CD4-positive, alpha-beta T cell (primary cell): ENCODE data around the gene GSTCD. TPM values are rescaled to one million over a fixed set of nuclear protein-coding genes. Genes with fewer than 3 reads are reported as not detected.
A peak's percentile ranks its signal among the peaks of the same experiment; 100 is the strongest.

Source experiments
- ATAC-seq: fragments of 200-7000 bp; cut with Tn5 transposase; one replicate; pipeline ENCODE4 v1.10.0; 2022; ENCODE audit warnings: mild to moderate bottlenecking; ENCODE audit not compliant: poor library complexity
- CTCF ChIA-PET: fragments of 350-600 bp; sonication (Branson Sonifier 250); formaldehyde crosslinking; loops from one replicate; lab custom pipeline; 2021; ENCODE audit warnings: antibody characterized with exemption, inconsistent platforms; lab: Charles Lee
- POLR2A ChIA-PET: fragments of 350-600 bp; sonication (Branson Sonifier 250); formaldehyde crosslinking; loops from one replicate; lab custom pipeline; 2021; ENCODE audit warnings: antibody characterized with exemption, inconsistent platforms; lab: Charles Lee
- DNase-seq, 14 experiments: peaks; one replicate each; pipeline ENCODE4 v3.0.0-alpha.2; 2013 to 2020; ENCODE audit warnings: mixed read lengths in 2 of 14
- H3K27ac ChIP-seq, 2 donors: one replicate each; pipeline versions ENCODE4 v1.5.1 to v1.7.0; 2013; ENCODE audit warnings: low read length in 2 of 2, low read depth in 1 of 2, mild to moderate bottlenecking in 1 of 2
- H3K27me3 ChIP-seq, 2 experiments: 1 replicate in 1 of 2; 2 replicates in 1 of 2; pipeline versions ENCODE4 v1.6.1 to v1.7.0; 2013; ENCODE audit warnings: low read length in 2 of 2, control low read depth in 1 of 2, mild to moderate bottlenecking in 1 of 2, moderate library complexity in 1 of 2; ENCODE audit not compliant: insufficient read depth in 2 of 2, control insufficient read depth in 1 of 2
- H3K36me3 ChIP-seq: one replicate; pipeline ENCODE4 v1.6.1; 2013; ENCODE audit warnings: low read length, control low read depth; ENCODE audit not compliant: insufficient read depth
- H3K4me1 ChIP-seq: one replicate; pipeline ENCODE4 v1.6.1; 2013; ENCODE audit warnings: low read length, control low read depth; ENCODE audit not compliant: insufficient read depth
- H3K4me3 ChIP-seq: one replicate; pipeline ENCODE4 v1.5.1; 2013; ENCODE audit warnings: mild to moderate bottlenecking, low read length, moderate library complexity
- H3K9me3 ChIP-seq, 2 experiments: 1 replicate in 1 of 2; 2 replicates in 1 of 2; pipeline versions ENCODE4 v1.6.1 to v1.7.0; 2013; ENCODE audit warnings: low read length in 2 of 2, mild to moderate bottlenecking in 2 of 2, control low read depth in 1 of 2, moderate library complexity in 1 of 2; ENCODE audit not compliant: control insufficient read depth in 1 of 2, insufficient read depth in 1 of 2
- H3K27ac Mint-ChIP-seq: one replicate; pipeline ENCODE4 v1.8.0; 2020; ENCODE audit warnings: mixed read lengths
- H3K27me3 Mint-ChIP-seq: one replicate; pipeline ENCODE4 v1.8.0; 2021; ENCODE audit warnings: mixed read lengths
- H3K36me3 Mint-ChIP-seq: one replicate; pipeline ENCODE4 v1.8.0; 2021; ENCODE audit warnings: low read depth, mixed read lengths
- H3K4me1 Mint-ChIP-seq: one replicate; pipeline ENCODE4 v1.8.0; 2021; ENCODE audit warnings: low read depth, mixed read lengths
- H3K4me3 Mint-ChIP-seq: one replicate; pipeline ENCODE4 v1.8.0; 2020; ENCODE audit warnings: mild to moderate bottlenecking, mixed read lengths
- H3K9me3 Mint-ChIP-seq: one replicate; pipeline ENCODE4 v1.8.0; 2020; ENCODE audit warnings: mixed read lengths
- intact Hi-C, 2 experiments: fragments of 100-400 bp; cut with DNase I in 1 of 2; cut with micrococcal nuclease in 1 of 2; formaldehyde crosslinking; loops; one replicate each; pipeline versions ENCODE4 v1.15.1 to v1.9.0; 2023 to 2025; cut with DNase I, micrococcal nuclease
- total RNA-seq, 174 experiments: library from RNA in 2 of 174; stranded (reverse) in 2 of 174; gene quantifications; one replicate each; pipeline ENCODE4 v1.2.3 and lab custom pipeline; 2021 to 2026
- TF ChIP-seq, protein P1 (sequence below): fragments of 200-600 bp; IDR thresholded peaks from one replicate; pipeline ENCODE4 v1.8.0; 2022; ENCODE audit warnings: antibody characterized with exemption, mild to moderate bottlenecking

Gene GSTCD
- total RNA-seq, 2 experiments from 2014 or later, result 5.2 to 5.3 TPM

DNA sequence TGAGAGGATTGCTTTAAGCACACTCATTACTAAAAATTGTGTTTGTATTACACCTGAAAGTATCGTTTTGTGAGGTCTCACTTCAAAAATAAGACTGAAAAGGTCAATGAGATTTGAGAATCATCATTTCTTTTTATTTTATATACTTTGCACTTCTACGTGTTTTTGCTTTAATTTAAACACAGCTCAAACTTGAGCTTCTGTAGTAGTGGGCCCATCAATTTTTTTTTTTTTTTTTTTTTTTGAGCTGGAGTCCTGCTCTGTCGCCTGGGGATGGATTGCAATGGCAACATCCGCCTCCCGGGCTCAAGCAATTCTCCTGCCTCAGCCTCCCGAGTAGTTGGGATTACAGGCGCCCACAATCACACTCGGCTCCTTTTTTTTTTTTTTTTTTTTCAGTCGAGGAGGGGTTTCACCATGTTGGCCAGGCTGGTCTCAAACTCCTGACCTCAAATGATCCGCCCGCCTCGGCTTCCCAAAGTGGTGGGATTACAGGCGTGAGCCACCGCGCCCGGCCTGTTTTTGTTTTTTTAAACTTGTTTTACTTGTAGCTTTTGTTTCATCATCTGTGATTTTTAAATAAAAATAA is 1.5 kb downstream of the GSTCD start:
- Histone ChIP-seq H3K4me3 (no peak overlapping the region), H3K9me3 (no peaks in the 10 kb centered on the region), H3K4me1 (peaks cover 6% of the 10 kb centered on the region), H3K27me3 (no peaks in the 10 kb centered on the region), H3K27ac (no peak overlapping the region), H3K36me3 (no peaks in the 10 kb centered on the region)
- Mint-ChIP-seq H3K4me1 (peaks cover 41% of the 10 kb centered on the region), H3K4me3 (peak overlapping the region; percentile 100), H3K27me3 (no peaks in the 10 kb centered on the region), H3K27ac (no peak overlapping the region), H3K9me3 (no peaks in the 10 kb centered on the region), H3K36me3 (peaks cover 11% of the 10 kb centered on the region)
- POLR2A ChIA-PET, result interaction anchor here (0.7 kb wide), 1 partner anchor 19 kb away, joined by 4 read pairs; no protein-coding TSS in a partner anchor
- DNase-seq (no peak), ATAC-seq (no peak)
- CTCF ChIA-PET, result interaction anchor here (0.7 to 1.4 kb wide), 2 partner anchors 9 to 596 kb away, joined by 3 to 4 read pairs; no protein-coding TSS in a partner anchor
- TF ChIP-seq, protein P1, sequence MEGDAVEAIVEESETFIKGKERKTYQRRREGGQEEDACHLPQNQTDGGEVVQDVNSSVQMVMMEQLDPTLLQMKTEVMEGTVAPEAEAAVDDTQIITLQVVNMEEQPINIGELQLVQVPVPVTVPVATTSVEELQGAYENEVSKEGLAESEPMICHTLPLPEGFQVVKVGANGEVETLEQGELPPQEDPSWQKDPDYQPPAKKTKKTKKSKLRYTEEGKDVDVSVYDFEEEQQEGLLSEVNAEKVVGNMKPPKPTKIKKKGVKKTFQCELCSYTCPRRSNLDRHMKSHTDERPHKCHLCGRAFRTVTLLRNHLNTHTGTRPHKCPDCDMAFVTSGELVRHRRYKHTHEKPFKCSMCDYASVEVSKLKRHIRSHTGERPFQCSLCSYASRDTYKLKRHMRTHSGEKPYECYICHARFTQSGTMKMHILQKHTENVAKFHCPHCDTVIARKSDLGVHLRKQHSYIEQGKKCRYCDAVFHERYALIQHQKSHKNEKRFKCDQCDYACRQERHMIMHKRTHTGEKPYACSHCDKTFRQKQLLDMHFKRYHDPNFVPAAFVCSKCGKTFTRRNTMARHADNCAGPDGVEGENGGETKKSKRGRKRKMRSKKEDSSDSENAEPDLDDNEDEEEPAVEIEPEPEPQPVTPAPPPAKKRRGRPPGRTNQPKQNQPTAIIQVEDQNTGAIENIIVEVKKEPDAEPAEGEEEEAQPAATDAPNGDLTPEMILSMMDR, result no peak
- intact Hi-C loops, result loop anchor here in 1 of 2 experiments (10.0 kb wide), 1 partner anchor 565 kb away; the partner anchor contains the start of gene TET2

DNA sequence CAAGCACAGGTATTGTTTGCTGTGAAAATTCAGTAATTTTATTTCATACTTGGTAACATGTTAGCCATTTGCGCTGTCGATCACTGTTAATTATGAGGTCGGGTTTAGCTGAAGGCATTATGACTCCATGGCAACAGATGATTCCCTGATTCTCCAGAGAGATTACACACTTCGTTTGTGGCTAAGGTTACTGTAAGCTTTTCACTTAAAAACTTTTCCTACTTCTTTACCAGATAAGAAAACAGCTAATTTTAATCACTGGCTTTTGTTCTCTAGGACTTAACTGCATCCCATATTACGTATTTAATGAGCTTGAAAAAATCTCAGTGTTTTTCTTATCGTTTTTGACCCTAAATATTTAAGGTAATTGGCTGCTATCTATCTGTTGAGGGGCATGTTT is 2.1 kb downstream of the GSTCD start:
- no peaks in the 10 kb centered on the region for H3K9me3 Mint-ChIP-seq
- POLR2A ChIA-PET, result no interaction called here

DNA sequence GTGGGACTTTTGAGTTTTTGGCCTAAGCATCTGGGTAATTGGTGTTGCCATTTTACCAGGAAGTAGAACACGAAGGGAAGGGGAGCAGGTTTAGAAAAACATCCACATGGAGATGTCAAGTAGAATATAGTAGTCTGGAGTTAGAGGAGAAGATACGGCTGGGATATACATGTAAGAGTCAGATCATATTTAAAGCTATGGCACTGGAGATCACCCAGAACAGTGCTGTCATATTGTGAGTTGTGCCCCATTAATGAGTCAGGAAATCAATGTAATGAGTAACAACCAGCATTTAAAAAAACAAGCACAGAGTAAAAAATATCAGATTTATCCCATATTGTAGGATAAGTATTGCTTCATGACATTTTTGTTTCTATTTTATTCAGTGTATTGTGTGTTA is 4.2 kb downstream of the GSTCD start:
- no peak overlapping the region for H3K4me3 Mint-ChIP-seq
- no peaks in the 10 kb centered on the region for H3K27me3 Mint-ChIP-seq
- TF ChIP-seq, protein P1, result no peak
- intact Hi-C loops, result loop anchor here in 1 of 2 experiments (10.0 kb wide), 1 partner anchor 568 kb away; the partner anchor contains the start of gene TET2
- H3K4me1 Mint-ChIP-seq, result peaks cover 18% of the 10 kb centered on the region
- CTCF ChIA-PET, result no interaction called here
- no peaks in the 10 kb centered on the region for H3K9me3 ChIP-seq
- DNase-seq (no peak), ATAC-seq (no peak)
- peaks cover 5% of the 10 kb centered on the region for H3K4me1 ChIP-seq
- H3K36me3 ChIP-seq, result no peaks in the 10 kb centered on the region
- H3K27me3 ChIP-seq, result no peaks in the 10 kb centered on the region
- H3K36me3 Mint-ChIP-seq, result peaks cover 10% of the 10 kb centered on the region
- POLR2A ChIA-PET, result no interaction called here
- no peak overlapping the region for H3K27ac Mint-ChIP-seq
- no peaks in the 10 kb centered on the region for H3K9me3 Mint-ChIP-seq
- no peak overlapping the region for H3K4me3 ChIP-seq
- no peak overlapping the region for H3K27ac ChIP-seq

More for the DNA sequence above, 2.1 kb downstream of the GSTCD start:
- ATAC-seq (no peak), DNase-seq (no peak)
- H3K36me3 ChIP-seq, result no peaks in the 10 kb centered on the region
- no peak overlapping the region for H3K4me3 Mint-ChIP-seq
- no peaks in the 10 kb centered on the region for H3K9me3 ChIP-seq
- intact Hi-C loops, result loop anchor here in 1 of 2 experiments (10.0 kb wide), 1 partner anchor 566 kb away; the partner anchor contains the start of gene TET2
- H3K4me1 Mint-ChIP-seq, result peaks cover 37% of the 10 kb centered on the region
- TF ChIP-seq, protein P1, result no peak
- no peaks in the 10 kb centered on the region for H3K27me3 Mint-ChIP-seq
- H3K4me1 ChIP-seq, result peaks cover 5% of the 10 kb centered on the region
- H3K27me3 ChIP-seq, result no peaks in the 10 kb centered on the region
- CTCF ChIA-PET, result interaction anchor here (0.7 to 1.4 kb wide), 2 partner anchors 9 to 596 kb away, joined by 3 to 4 read pairs; no protein-coding TSS in a partner anchor
- H3K36me3 Mint-ChIP-seq, result peaks cover 11% of the 10 kb centered on the region
- no peak overlapping the region for H3K27ac ChIP-seq
- H3K4me3 ChIP-seq, result no peak overlapping the region
- H3K27ac Mint-ChIP-seq, result no peak overlapping the region
